ENCODE measurements around the gene SOCS2. TPM values are rescaled to one million over a fixed set of nuclear protein-coding genes. Genes with fewer than 3 reads are reported as not detected.

Gene SOCS2
- total and polyA plus RNA-seq, 2 of the 13 experiments (the other 11 are each of a cell fraction or from before 2014, with no cell fraction given) = 0.62 to 1.5 TPM

DNA sequence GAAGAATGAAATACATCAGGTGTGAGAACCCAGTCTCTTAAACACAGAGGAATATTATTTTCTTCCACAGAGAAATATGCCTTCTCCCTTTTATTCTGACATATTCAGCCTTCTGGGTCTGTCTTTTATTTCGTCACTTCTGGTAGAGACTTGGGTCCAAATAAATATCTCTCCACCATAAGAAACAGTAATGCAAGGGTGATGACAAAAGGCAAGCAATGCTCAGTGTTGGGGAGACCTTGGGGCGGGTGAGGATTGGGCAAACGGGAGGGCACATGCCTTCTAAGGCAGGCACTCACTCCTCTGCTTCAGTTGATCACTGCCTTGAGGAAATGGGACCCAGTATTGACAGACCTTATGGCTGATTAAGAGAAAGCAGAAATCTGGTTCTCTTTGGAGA lies 6.7 kb upstream of the SOCS2 start:
- no TSS peak for BruUV-seq (replicated peaks)
- in situ Hi-C loops (cut with HindIII; ENCODE audit: extremely low pct_ligation_motif_present, low pct_unique_long_range_greater_than_20kb) = loop anchor here (10.0 kb wide), 1 partner anchor 61 kb away; no protein-coding TSS in a partner anchor
- Histone ChIP-seq H3K27me3 (ENCODE audit: control insufficient read depth in 1 of 2, insufficient read depth in 2 of 2, low read length in 2 of 2) (peaks cover 0 to 7% of the 10 kb centered on the region in 2 experiments; a peak in 3 of 5 replicates), H3K4me3 (replicated peaks in 1 of 3; ENCODE audit: insufficient read depth in 1 of 3, low read depth in 2 of 3, low read length in 3 of 3) (no peak overlapping the region), H3K4me2 (ENCODE audit: low read depth, low read length) (no peak overlapping the region), H3K4me1 (ENCODE audit: insufficient read depth, low read length) (peaks cover 45% of the 10 kb centered on the region), H3K9me3 (ENCODE audit: low read length) (no peaks in the 10 kb centered on the region), H3K9ac (ENCODE audit: insufficient read depth, low read depth, low read length) (no peak overlapping the region), H4K20me1 (ENCODE audit: insufficient read depth, low read length) (no peaks in the 10 kb centered on the region), H2AFZ (ENCODE audit: low read length) (no peak overlapping the region), H3K27ac (ENCODE audit: extremely low read length, insufficient read depth, low read length) (no peak overlapping the region), H3K79me2 (ENCODE audit: insufficient read depth, low read length) (no peaks in the 10 kb centered on the region), H3K36me3 (replicated peaks in 1 of 2; ENCODE audit: control insufficient read depth in 1 of 2, insufficient read depth in 2 of 2, low read length in 2 of 2) (no peaks in the 10 kb centered on the region)
- TF ChIP-seq MIXL1 (CRISPR knock-in tag; IDR thresholded peaks at IDR 0.05) (no peak), CHD4 (IDR thresholded peaks at IDR 0.05; ENCODE audit: borderline replicate concordance, low read length) (no peak), SIX4 (CRISPR knock-in tag; IDR thresholded peaks at IDR 0.05) (no peak), REL (CRISPR knock-in tag; conservative IDR thresholded peaks at IDR 0.05) (no peak), TCF7 (IDR thresholded peaks at IDR 0.05; ENCODE audit: low read depth) (no peak), ZBTB1 (CRISPR knock-in tag; IDR thresholded peaks at IDR 0.05; ENCODE audit: borderline replicate concordance) (no peak)
- ATAC-seq (no peak), DNase-seq (ENCODE audit: low spot score) (no peak), FAIRE-seq (no peak)
- ChIA-PET CTCF (ENCODE audit: low intra/inter-chr PET ratio, low total read pairs) (no interaction called here), POLR2A (no interaction called here)
- intact Hi-C loops (cut with micrococcal nuclease; ENCODE audit: unreplicated experiment) = loop anchor here (2.0 to 5.0 kb wide), 3 partner anchors 41 to 112 kb away; partner anchors contain the start of gene CRADD
- WGBS (ENCODE audit: low lambda C conversion rate) = 90% methylated on average over 3 of the region's 3 CpGs

GRCh38 chr12:93567174-93567573 lies 5.3 kb upstream of the SOCS2 start:
- Histone ChIP-seq H3K4me2 (ENCODE audit: low read depth, low read length) (no peak overlapping the region), H3K27ac (ENCODE audit: extremely low read length, insufficient read depth, low read length) (no peak overlapping the region), H3K27me3 (ENCODE audit: control insufficient read depth in 1 of 2, insufficient read depth in 2 of 2, low read length in 2 of 2) (peaks cover 1 to 19% of the 10 kb centered on the region in 2 experiments; a peak in 3 of 5 replicates), H3K9me3 (ENCODE audit: low read length) (no peaks in the 10 kb centered on the region), H3K4me1 (ENCODE audit: insufficient read depth, low read length) (peaks cover 49% of the 10 kb centered on the region), H4K20me1 (ENCODE audit: insufficient read depth, low read length) (no peaks in the 10 kb centered on the region), H3K36me3 (replicated peaks in 1 of 2; ENCODE audit: control insufficient read depth in 1 of 2, insufficient read depth in 2 of 2, low read length in 2 of 2) (no peaks in the 10 kb centered on the region), H2AFZ (ENCODE audit: low read length) (no peak overlapping the region), H3K4me3 (replicated peaks in 1 of 3; ENCODE audit: insufficient read depth in 1 of 3, low read depth in 2 of 3, low read length in 3 of 3) (no peak overlapping the region), H3K79me2 (ENCODE audit: insufficient read depth, low read length) (no peaks in the 10 kb centered on the region), H3K9ac (ENCODE audit: insufficient read depth, low read depth, low read length) (no peak overlapping the region)
- in situ Hi-C loops (cut with HindIII; ENCODE audit: extremely low pct_ligation_motif_present, low pct_unique_long_range_greater_than_20kb) (loop anchor here (10.0 kb wide), 1 partner anchor 62 kb away; no protein-coding TSS in a partner anchor), intact Hi-C loops (cut with micrococcal nuclease; ENCODE audit: unreplicated experiment) (loop anchor here (5.0 kb wide), 1 partner anchor 110 kb away; the partner anchor contains the start of gene CRADD)
- FAIRE-seq (no peak), ATAC-seq (no peak), DNase-seq (ENCODE audit: low spot score) (no peak)
- 100% methylated on average over 2 of the region's 3 CpGs for WGBS (ENCODE audit: low lambda C conversion rate)
- no TSS peak for BruUV-seq (replicated peaks)
- POLR2A ChIA-PET = no interaction called here
- CTCF ChIA-PET (ENCODE audit: low intra/inter-chr PET ratio, low total read pairs) = no interaction called here
- TF ChIP-seq CREM (IDR thresholded peaks at IDR 0.05) = no peak
- TF ChIP-seq CREM (CRISPR knock-in tag; IDR thresholded peaks at IDR 0.05) = no peak
- TF ChIP-seq TEAD3 (CRISPR knock-in tag; optimal IDR thresholded peaks at IDR 0.05; ENCODE audit: borderline replicate concordance) = no peak
- TF ChIP-seq ZNF350 (CRISPR knock-in tag; IDR thresholded peaks at IDR 0.05; ENCODE audit: borderline replicate concordance, low read depth) = no peak
- TF ChIP-seq ZNF607 (CRISPR knock-in tag; IDR thresholded peaks at IDR 0.05; ENCODE audit: borderline replicate concordance) = no peak
- TF ChIP-seq CC2D1A (CRISPR knock-in tag; IDR thresholded peaks at IDR 0.05) = no peak
- no peak for TF ChIP-seq SRSF4 (IDR thresholded peaks at IDR 0.05; ENCODE audit: low read depth, low read length, poor library complexity, severe bottlenecking)
- no peak for TF ChIP-seq BCL6 (CRISPR knock-in tag; IDR thresholded peaks at IDR 0.05)
- TF ChIP-seq RXRB (CRISPR knock-in tag; IDR thresholded peaks at IDR 0.05; ENCODE audit: borderline replicate concordance) = no peak
- no peak for TF ChIP-seq ATF7 (IDR thresholded peaks at IDR 0.05)
- TF ChIP-seq ATF7 (CRISPR knock-in tag; IDR thresholded peaks at IDR 0.05) = no peak
- no peak for TF ChIP-seq IKZF1 (IDR thresholded peaks at IDR 0.05)
- TF ChIP-seq, protein P1, sequence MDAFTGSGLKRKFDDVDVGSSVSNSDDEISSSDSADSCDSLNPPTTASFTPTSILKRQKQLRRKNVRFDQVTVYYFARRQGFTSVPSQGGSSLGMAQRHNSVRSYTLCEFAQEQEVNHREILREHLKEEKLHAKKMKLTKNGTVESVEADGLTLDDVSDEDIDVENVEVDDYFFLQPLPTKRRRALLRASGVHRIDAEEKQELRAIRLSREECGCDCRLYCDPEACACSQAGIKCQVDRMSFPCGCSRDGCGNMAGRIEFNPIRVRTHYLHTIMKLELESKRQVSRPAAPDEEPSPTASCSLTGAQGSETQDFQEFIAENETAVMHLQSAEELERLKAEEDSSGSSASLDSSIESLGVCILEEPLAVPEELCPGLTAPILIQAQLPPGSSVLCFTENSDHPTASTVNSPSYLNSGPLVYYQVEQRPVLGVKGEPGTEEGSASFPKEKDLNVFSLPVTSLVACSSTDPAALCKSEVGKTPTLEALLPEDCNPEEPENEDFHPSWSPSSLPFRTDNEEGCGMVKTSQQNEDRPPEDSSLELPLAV (CRISPR knock-in tag; conservative IDR thresholded peaks at IDR 0.05; ENCODE audit: low read depth) = no peak
- TF ChIP-seq ZNF678 (CRISPR knock-in tag; IDR thresholded peaks at IDR 0.05) = no peak
- TF ChIP-seq ZNF282 (IDR thresholded peaks at IDR 0.05; ENCODE audit: partially characterized antibody) = no peak
